ENCODE results near the gene SKA1. TPM values are rescaled to one million over a fixed set of nuclear protein-coding genes. Genes with fewer than 3 reads are reported as not detected.

The SKA1 gene
- total and polyA plus RNA-seq, 2 of the 4 experiments (the other 2 are of a cell fraction), result 5.8 to 5.9 TPM

GRCh38 chr18:50439460-50440015, 64.7 kb downstream of the SKA1 start:
- no peak overlapping the region for H3K4me2 ChIP-seq (ENCODE audit: low read depth, low read length)
- no peak overlapping the region for H4K91ac ChIP-seq (ENCODE audit: insufficient read depth, low read depth, low read length)
- no peak overlapping the region for H3K4ac ChIP-seq (ENCODE audit: low read depth, low read length)
- no peak overlapping the region for H2AK9ac ChIP-seq (replicated peaks; ENCODE audit: low read depth, low read length, poor library complexity)
- no peak overlapping the region for H4K8ac ChIP-seq (ENCODE audit: low read depth in 2 of 2, low read length in 2 of 2)
- H3K9me1 ChIP-seq (ENCODE audit: insufficient read depth, low read length), result no peaks in the 10 kb centered on the region
- H3K79me1 ChIP-seq (ENCODE audit: low read depth in 1 of 2, low read length in 2 of 2), result no peaks in the 10 kb centered on the region
- WGBS, 2 experiments (ENCODE audit: extremely low coverage in 2 of 2, insufficient read length in 1 of 2), result no CpG with 5 or more reads among the region's 2 CpGs
- intact Hi-C loops (cut with micrococcal nuclease), result no loop called here
- H3K36me3 ChIP-seq (ENCODE audit: control insufficient read depth, insufficient read depth, low read length), result no peaks in the 10 kb centered on the region
- no peaks in the 10 kb centered on the region for H3K27me3 ChIP-seq (ENCODE audit: control insufficient read depth, insufficient read depth, low read length)
- ChIA-PET CTCF (no interaction called here), POLR2A (ENCODE audit: unreplicated experiment) (no interaction called here)
- H3K14ac ChIP-seq (replicated peaks; ENCODE audit: low read depth, low read length), result no peak overlapping the region
- H2BK20ac ChIP-seq (ENCODE audit: low read depth, low read length), result no peak overlapping the region
- H3K18ac ChIP-seq (ENCODE audit: low read depth, low read length), result no peak overlapping the region
- no peak overlapping the region for H2AFZ ChIP-seq (replicated peaks; ENCODE audit: low read length, poor library complexity)
- H4K5ac ChIP-seq (ENCODE audit: low read depth, low read length), result no peak overlapping the region
- no peak for DNase-seq
- no peak overlapping the region for H2BK120ac ChIP-seq (ENCODE audit: low read depth, low read length)
- in situ Hi-C loops (cut with MboI; ENCODE audit: low sequenced_read_pairs), result no loop called here
- no peak overlapping the region for H3K56ac ChIP-seq (ENCODE audit: extremely low read depth, insufficient read depth, low read length)
- no peaks in the 10 kb centered on the region for H3K9me3 ChIP-seq (ENCODE audit: control insufficient read depth, insufficient read depth, low read length)
- no peak for ATAC-seq (ENCODE audit: low read depth)
- BruUV-seq (replicated peaks), result no TSS peak
- TF ChIP-seq USF2 (IDR thresholded peaks at IDR 0.05; ENCODE audit: low read depth, low read length) (no peak), ELK1 (IDR thresholded peaks at IDR 0.05; ENCODE audit: borderline replicate concordance, low read depth, low read length) (no peak), CHD1 (IDR thresholded peaks at IDR 0.05; ENCODE audit: low read depth, low read length) (no peak), MAFK (IDR thresholded peaks at IDR 0.05; ENCODE audit: low read depth, low read length) (no peak), RAD21 (IDR thresholded peaks at IDR 0.05; ENCODE audit: low read length) (no peak)
- no peak overlapping the region for H2BK15ac ChIP-seq (ENCODE audit: low read depth, low read length)
- dilution Hi-C loops (cut with HindIII; ENCODE audit: low sequenced_read_pairs, unreplicated experiment), result no loop called here
- H3K4me1 ChIP-seq (ENCODE audit: control insufficient read depth, insufficient read depth, low read length), result no peaks in the 10 kb centered on the region
- no peak overlapping the region for H3K9ac ChIP-seq (ENCODE audit: low read depth, low read length)
- H3K27ac ChIP-seq (ENCODE audit: insufficient read depth, low read length), result no peak overlapping the region
- no peak overlapping the region for H2AK5ac ChIP-seq (ENCODE audit: low read depth, low read length)
- H3K4me3 ChIP-seq (ENCODE audit: insufficient read depth, low read depth, low read length), result no peak overlapping the region
- no peak overlapping the region for H3K23ac ChIP-seq (ENCODE audit: low read depth, low read length)
- no peak overlapping the region for H2BK5ac ChIP-seq (ENCODE audit: low read depth, low read length, poor library complexity, severe bottlenecking)
- H4K20me1 ChIP-seq (ENCODE audit: insufficient read depth, low read length), result no peaks in the 10 kb centered on the region

All from IMR-90 (cell line).